ENCODE measurements around the gene TMC6. TPM values are rescaled to one million over a fixed set of nuclear protein-coding genes. Genes with fewer than 3 reads are reported as not detected.

The TMC6 gene
- polyA plus RNA-seq, 1 of the 3 experiments (the other 2 are of a cell fraction): 5.5 TPM

- Histone ChIP-seq H3K9me2 (no peaks in the 10 kb centered on the region), H3K4me1 (ENCODE audit: control insufficient read depth in 1 of 2, insufficient read depth in 2 of 2, low read depth in 1 of 2, low read length in 1 of 2) (peaks cover 0 to 2% of the 10 kb centered on the region in 2 experiments; a peak in 1 of 4 replicates), H3K79me2 (ENCODE audit: insufficient read depth) (no peaks in the 10 kb centered on the region), H3K9ac (no peak overlapping the region), H3F3A (replicated peaks; ENCODE audit: insufficient read depth) (no peaks in the 10 kb centered on the region), H3K4me3 (ENCODE audit: low read depth in 2 of 2, low read length in 1 of 2) (no peak overlapping the region), H3K27me3 (ENCODE audit: insufficient read depth) (no peaks in the 10 kb centered on the region), H4K20me1 (ENCODE audit: insufficient read depth) (no peaks in the 10 kb centered on the region), H3K27ac (ENCODE audit: low read depth in 2 of 2, low read length in 1 of 2) (no peak overlapping the region), H2AFZ (ENCODE audit: low read depth) (no peak overlapping the region), H3K9me3 (no peaks in the 10 kb centered on the region), H3K4me2 (no peak overlapping the region), H3K36me3 (replicated peaks in 1 of 2; ENCODE audit: control insufficient read depth in 1 of 2, insufficient read depth in 2 of 2, low read length in 1 of 2) (no peaks in the 10 kb centered on the region)
- CTCF ChIA-PET: interaction anchor here (1.2 to 1.4 kb wide), 2 partner anchors 14 to 96 kb away, joined by 3 read pairs; no protein-coding TSS in a partner anchor
- TF ChIP-seq, protein P1, sequence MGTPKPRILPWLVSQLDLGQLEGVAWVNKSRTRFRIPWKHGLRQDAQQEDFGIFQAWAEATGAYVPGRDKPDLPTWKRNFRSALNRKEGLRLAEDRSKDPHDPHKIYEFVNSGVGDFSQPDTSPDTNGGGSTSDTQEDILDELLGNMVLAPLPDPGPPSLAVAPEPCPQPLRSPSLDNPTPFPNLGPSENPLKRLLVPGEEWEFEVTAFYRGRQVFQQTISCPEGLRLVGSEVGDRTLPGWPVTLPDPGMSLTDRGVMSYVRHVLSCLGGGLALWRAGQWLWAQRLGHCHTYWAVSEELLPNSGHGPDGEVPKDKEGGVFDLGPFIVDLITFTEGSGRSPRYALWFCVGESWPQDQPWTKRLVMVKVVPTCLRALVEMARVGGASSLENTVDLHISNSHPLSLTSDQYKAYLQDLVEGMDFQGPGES (IDR thresholded peaks at IDR 0.05; ENCODE audit: low read depth, low read length): no peak
- no peak for TF ChIP-seq EP300 (IDR thresholded peaks at IDR 0.05; ENCODE audit: borderline replicate concordance in 1 of 2, low read depth in 1 of 2, low read length in 1 of 2)
- no peak for TF ChIP-seq EZH2phosphoT487 (IDR thresholded peaks at IDR 0.05; ENCODE audit: borderline replicate concordance, low read depth)
- no peak for TF ChIP-seq SMC3 (IDR thresholded peaks at IDR 0.05; ENCODE audit: low read depth, low read length)
- TF ChIP-seq NRF1 (IDR thresholded peaks at IDR 0.05; ENCODE audit: low read depth, low read length): no peak
- TF ChIP-seq MXI1 (IDR thresholded peaks at IDR 0.05; ENCODE audit: low read depth, low read length): no peak
- no peak for TF ChIP-seq ZBTB33 (IDR thresholded peaks at IDR 0.05; ENCODE audit: borderline replicate concordance, low read depth)
- TF ChIP-seq RCOR1 (IDR thresholded peaks at IDR 0.05; ENCODE audit: low read length): no peak
- TF ChIP-seq, protein P2, sequence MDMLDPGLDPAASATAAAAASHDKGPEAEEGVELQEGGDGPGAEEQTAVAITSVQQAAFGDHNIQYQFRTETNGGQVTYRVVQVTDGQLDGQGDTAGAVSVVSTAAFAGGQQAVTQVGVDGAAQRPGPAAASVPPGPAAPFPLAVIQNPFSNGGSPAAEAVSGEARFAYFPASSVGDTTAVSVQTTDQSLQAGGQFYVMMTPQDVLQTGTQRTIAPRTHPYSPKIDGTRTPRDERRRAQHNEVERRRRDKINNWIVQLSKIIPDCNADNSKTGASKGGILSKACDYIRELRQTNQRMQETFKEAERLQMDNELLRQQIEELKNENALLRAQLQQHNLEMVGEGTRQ (IDR thresholded peaks at IDR 0.05; ENCODE audit: borderline replicate concordance, low read depth, low read length): no peak
- TF ChIP-seq YY1 (IDR thresholded peaks at IDR 0.05; ENCODE audit: low read depth): no peak
- POLR2A ChIA-PET: no interaction called here
- 92% methylated on average over 11 of the region's 11 CpGs for WGBS (ENCODE audit: low lambda C conversion rate)
- DNase-seq: no peak
Observed at GRCh38 chr17:78154903-78155811, 26.6 kb upstream of the TMC6 start.

All from SK-N-SH (cell line).